Stimulated activated CD4-positive, alpha-beta T cell treated with anti-CD3 and anti-CD28 coated beads, Interleukin-12 subunit alpha, Interleukin-12 subunit beta, amount 100 ng/mL, for 24 hours (primary cell): Measurements from ENCODE around the gene CDH4.

ENCODE experiments used
- DNase-seq, 2 experiments: peaks; one replicate each; pipeline ENCODE4 v3.0.0-alpha.2; 2020; ENCODE audit warnings: low read depth in 2 of 2

CDH4 gene

DNA sequence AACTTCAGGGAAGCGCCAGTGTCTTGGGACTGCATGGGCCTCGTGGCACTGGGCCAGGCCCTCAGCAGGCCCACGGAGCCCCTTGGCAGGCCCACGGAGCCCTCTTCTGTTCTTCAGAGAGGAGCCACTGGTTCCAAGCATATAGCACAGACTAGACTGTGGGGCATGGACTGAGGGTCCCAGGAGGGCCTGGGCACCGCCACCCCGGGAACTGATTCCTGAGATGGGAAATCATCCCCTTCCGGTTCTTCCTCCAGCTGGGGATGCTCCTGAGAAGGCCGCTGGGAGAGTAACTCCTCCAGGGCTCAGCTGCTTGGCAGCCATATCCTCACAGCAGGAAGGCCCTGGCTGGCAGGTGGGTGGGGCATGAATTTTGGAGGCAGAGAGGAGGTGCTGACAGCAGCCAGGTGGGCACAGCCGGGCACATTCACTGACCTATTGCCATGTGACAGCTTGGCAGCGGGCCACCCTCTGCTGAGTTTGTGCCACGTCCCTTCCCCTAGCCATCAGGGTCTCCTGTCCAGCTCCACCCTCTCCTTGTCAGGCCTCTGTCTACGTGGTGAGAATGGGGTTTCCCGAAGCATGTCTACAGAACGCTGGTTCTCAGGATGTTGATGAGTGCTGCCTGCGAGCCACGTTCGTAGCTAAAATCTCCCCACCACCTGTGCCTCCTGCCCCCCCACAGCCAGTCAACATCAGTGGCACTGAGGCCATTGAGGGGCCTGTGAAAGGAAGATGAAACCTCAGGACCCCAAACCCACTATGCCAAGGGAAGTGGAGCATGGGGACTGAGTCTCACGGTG lies 661.6 kb downstream of the CDH4 start:
- no peak for DNase-seq

DNA sequence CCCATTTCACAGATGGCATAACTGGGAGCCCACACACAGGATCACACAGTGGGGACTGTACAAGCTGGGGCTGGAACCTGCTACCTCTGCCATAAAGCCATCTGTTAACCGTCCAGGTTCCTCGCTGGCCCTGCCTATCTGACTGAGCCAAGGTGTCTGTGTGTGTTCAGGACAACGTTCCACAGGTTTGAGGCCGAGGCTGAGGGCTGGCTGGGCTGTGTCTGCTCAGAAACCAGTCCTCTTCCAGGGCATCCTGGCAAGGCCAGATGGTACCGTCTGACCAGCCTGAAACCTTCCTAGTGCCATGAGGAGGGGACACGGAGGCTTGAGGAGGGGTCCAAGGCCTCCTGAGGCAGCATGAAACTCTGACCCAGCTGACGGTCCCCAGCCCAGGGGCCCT lies 663.0 kb downstream of the CDH4 start:
- no peak for DNase-seq

DNA sequence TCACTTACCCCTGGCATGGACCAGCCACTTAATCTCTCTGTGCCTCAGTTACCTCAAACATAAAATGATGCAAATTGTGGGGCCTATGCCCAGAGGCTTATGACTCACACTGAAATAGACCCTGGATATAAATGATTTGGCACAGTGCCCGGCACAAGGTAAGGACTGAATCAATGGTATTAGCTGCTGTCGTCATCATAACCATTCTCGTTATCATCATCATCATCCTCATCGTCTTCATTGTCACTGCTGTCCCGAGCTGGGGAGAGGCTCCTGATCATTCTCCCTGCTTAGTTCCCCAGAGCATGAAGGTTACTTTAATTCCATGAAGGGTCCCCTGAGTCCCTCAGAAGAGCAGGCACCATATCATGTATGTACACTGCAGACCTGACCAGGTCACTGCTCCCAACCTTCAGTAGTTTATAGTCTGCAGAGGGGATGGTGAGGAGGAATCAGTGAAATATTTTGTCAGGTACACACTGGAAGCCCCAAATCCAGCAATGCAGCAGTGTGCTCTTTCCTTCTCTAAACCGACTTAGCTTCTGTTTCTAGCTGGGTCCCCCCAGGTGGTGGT lies 664.3 kb downstream of the CDH4 start:
- DNase-seq: no peak

DNA sequence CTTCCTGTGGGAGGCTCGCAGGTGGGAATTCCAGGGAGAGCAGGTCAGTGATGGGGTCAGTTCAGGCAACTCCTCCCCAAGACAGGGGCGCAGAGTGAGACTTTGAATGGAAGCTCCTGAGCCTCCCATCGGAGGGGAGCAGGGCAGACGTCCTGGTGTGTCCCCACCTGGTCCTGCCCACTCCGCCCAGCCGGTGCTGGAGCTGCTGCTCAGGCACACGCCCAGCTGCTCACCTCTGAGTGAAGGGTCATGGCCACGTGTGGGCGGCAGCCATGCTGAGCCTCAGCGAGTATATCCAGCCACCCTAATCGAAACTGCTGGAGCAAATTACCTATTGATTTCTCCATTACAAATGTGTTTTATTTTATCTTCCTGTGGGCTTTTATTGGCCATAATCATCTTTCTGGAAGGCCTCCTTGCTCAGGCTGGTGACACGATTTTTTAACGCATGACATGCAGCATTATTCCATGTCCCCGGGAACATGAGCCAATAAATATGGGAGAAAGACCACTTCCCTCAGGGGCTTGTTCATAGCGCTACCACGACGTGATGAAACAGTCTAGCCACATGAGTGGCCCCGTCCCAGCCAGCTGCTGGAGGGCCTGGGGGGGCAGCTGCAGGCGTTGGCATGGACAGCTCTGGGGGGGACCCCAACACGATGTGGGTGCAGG lies 665.5 kb downstream of the CDH4 start:
- DNase-seq: no peak

DNA sequence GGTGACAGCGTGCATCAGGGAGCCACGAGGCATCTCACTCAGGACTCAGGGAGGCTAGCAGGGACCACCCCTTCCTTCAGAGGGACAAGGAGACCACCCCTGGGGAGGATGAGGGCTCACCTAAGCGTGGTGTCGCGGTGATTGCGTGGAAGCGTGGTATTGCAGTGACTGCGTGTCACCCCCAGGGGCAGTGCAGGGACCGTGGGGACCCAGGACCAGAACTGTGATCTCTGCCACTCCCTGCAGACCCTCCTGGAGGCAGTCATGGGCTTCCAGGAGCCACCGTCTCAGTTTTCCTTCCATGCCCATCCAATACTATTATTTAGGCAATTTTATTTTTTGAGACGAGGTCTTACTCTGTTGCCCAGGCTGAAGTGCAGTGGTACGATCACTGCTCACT lies 666.5 kb downstream of the CDH4 start:
- no peak for DNase-seq

DNA sequence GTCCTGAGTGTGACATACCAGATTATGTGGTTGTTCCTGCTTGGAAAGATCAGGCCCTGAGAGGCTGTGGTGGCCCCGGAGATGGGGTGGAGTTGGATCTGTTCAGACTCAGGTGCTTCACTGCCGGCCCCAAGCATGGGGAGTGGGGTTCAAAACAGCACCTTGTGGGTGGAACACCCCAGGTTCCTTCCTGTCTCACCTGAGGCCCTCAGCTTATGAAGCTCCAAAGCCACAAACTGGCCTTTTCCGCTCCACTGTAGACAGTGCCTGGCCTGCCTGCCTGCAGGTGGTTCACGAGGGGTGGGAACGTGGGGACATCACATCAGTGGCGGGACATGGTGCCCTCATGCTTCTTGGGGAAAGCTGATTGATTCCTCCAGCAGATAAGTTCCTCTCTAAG lies 667.2 kb downstream of the CDH4 start:
- DNase-seq: no peak

DNA sequence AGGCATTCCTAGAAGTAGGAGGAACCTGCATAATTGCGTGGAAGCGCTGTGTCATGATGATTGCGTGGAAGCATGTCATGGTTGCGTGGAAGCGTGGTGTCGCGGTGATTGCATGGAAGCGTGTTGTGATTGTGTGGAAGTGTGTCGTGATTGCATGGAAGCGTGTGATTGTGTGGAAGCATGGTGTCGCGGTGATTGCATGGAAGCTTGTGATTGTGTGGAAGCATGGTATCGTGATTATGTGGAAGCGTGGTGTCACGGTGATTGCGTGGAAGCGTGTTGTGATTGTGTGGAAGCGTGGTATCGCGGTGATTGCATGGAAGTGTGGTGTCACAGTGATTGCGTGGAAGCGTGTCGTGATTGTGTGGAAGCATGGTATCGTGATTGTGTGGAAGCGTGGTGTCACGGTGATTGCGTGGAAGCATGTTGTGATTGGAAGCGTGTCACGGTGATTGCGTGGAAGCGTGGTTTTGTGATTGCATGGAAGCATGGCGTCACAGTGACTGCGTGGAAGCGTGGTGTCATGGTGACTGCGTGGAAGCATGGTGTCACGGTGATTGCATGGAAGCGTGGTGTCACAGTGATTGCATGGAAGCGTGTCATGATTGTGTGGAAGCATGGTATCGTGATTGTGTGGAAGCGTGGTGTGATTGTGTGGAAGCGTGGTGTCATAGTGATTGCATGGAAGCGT lies 667.8 kb downstream of the CDH4 start:
- DNase-seq: no peak

DNA sequence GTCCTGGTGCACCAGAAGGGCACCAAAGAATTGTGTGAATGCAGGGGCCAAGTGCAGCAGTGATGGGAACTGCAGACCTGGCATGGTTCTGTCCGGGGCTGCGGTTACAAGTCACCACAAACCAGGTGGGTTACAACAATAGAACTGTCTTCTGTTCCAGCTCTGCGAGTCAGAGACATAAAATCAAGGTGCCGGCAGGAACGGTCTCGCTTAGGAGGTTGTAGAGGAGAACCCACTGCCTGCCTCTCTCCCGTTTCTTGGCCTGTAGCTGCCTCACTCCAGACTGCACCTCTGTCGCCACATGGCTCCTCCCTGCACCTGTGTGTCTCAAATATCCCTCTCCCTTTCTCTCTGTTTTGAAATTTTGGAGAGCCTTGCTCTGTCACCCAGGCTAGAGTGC lies 670.4 kb downstream of the CDH4 start:
- DNase-seq: no peak

DNA sequence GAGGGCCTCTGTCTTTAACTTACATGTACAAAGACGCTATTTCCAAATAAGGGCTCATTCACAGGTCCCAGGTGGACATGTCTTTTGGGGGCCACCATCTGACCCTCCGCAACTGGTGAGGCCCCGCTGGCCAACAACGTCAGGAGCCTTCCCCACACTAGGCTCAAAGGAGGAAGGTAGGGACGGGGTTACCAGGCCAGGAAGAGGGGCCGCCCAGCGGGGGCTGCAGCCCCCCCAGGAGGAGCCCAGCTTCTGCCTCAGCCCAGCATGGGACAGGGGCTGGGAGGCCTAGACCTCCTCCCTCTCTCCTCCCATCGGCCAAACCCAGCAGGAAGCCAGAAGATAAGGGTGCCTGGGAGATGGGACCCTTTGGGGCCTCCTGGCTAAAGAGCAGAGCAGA lies 670.9 kb downstream of the CDH4 start:
- DNase-seq: no peak

DNA sequence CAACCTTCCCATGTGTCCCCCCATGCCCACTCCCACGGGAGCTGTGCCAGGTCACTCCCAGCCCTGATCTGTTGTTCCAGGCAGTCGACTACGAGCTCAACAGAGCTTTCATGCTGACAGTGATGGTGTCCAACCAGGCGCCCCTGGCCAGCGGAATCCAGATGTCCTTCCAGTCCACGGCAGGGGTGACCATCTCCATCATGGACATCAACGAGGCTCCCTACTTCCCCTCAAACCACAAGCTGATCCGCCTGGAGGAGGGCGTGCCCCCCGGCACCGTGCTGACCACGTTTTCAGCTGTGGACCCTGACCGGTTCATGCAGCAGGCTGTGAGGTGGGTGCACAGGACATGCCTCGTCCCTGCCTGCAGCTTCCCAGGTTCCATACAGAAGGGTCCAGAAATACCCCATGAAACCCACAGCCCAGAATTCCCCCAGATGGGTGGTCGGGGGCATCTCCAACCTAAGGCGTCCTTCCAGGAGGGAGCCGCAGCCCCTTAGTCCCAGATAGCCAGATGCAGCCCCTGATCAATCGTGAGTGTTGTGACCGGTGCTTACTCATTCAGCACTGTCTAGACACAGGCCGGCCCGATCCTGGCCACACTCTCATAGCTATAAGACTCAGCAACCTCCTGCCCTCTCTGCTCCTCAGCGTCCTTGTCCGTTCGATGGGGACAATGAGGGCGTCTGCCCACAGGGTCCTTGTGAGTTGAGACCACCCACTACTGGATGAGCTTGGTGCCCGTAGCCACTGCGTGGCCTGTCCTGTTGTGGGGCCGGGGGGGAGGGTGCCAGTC lies 671.5 kb downstream of the CDH4 start:
- DNase-seq: no peak

DNA sequence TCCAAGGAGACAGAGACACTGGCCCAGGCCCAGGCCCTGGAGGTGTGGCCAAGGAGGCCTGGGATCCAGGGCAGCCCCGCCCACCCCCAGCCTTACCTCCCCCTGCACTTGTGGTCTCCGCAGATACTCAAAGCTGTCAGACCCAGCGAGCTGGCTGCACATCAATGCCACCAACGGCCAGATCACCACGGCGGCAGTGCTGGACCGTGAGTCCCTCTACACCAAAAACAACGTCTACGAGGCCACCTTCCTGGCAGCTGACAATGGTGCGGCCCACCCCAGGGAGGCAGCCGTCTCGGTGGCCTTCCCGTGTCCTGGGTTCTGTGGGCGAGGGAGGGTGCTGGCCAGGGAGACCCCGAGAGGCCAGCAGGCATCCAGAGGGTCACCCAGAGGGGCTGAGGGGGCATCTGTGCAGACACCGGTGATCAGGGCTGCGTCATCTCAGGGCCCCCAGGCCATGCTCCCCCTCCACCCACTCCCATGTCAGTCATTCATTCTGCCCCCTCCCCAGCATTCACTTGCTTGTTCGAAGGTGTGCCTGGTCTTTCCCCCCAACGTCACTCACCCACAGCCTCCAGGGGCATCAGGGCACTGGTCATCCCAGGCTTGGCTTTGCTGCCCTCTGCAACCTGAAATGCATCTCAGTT lies 672.3 kb downstream of the CDH4 start:
- no peak for DNase-seq

DNA sequence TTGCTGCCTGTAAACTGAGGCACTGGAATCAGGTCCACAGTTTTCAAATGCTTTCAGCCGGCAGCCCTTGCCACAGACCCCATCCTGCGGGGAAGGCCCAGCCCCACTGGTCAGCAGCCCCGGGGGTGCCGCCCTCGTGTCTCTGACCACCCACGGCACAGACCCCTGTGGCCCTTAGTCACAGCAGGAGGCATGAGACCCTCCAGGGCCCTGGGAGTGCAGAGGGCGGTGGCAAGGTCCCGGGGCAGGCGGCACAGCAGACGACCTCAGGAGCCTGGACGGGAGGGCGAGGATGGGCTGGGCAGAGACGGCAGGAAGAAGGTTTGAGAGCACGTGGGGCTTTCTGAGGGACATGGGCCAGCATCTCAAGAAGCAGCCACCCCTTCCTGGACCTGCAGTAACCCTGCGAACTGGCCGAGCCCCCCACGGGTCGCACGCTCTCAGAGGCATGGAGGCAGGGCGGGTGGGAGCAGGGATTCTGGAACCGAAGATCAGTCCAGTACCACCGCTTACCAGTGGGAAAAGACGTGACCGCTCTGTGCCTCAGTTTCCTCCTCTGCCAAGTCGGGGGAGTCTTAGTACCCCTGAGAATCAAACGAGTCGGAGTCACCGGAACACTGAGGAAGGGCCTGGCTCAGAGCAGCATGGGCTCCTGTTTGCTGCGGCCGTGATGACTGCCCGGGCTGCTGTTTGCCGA lies 672.9 kb downstream of the CDH4 start:
- DNase-seq: no peak

DNA sequence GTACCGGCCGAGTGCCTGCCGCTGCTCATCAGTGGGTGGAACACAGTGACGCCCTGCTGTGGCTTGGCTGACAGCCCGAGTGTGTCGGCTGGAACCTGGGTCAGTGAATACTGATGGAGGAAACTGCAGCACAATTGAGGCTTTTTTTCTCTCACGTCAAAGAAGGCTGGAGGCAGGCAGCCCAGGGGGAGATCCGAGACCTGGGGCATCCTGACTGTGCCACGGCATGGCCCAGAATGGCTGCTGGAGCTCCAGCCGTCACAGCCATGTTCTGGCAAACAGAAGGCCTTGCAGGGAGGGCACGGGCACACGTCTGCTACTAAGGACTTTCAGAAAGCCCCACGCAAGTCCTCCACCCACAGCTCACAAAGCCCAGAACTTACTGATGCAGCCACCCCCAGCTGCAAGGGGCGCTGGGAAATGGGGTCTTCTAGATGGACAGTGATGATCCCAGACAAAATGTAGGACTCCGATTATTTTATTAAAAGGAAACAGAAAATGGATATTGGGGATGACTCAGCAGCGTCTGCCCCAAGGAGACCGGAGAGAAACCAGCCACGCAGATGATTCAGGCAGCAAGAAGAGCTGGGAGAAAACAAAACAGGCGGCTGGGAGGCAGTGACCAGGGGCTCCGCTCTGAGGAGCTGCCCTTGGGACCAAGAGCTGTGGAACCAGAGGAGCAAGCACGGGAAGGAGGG lies 673.6 kb downstream of the CDH4 start:
- no peak for DNase-seq

DNA sequence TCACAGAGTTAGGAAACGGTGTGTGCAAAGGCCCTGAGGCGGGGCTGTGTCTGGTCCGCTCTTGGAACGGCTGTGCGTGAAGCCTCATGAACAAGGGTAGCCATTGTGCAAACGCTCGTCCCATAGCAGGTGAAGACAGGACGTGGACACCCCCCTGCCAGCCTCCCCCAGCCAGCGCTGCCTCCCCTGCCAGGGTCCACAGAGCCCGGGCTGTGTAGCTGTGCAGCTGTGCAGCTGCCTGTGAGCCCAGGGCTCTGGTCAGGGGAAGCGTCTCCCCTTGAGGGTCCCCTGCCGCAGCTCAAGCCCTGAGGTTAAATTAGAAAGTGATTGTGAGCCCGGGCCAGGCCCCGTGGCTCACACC lies 674.2 kb downstream of the CDH4 start:
- DNase-seq: no peak

DNA sequence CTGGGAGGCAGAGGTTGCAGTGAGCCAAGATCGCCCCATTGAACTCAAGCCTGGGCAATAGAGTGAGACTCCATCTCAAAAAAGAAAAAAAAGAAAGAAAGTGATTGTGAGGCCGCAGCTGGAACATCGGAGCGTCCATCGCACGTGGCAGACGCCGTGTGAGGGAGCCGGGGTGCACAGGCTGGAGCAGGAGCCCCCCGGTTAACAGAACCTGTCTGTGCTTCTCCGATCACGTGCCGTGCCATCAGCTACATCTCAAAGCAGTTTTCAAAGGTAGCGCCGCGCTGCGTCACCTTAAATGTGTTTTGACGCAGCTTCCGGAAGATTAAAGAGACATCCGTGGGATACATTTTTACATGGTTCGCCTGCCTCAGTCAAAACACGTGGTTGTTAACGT lies 674.7 kb downstream of the CDH4 start:
- DNase-seq: no peak

DNA sequence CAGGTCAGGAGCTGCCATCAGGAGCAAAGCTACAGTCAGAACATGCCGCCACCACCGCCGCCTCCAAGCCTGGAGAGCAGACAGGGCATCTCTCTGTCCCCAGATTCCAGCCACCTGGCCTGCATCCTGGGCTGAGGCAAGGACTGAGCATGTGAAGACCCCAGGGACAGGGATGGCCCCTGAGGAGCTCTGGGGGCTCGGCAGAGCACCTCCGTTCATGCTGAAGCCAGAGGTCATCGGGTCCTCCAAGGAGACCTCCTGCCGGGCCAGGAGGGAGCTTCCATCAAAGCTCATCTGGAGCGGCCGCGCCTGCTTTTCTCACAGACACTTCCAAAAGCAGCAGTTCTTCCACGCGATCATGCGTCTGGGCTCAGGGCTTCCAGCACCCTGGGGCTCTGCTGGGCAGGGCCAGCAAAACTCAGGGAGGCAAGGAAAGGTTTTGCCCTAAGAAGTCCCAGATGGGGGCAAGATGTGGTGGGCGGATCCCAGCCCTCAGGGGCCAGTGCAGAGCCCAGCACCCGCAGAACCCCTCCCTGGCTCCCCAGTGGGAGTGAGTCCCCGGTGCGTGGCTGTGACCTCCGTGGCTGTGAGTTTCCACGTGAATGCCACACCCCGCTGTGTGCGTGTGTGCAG lies 675.2 kb downstream of the CDH4 start:
- no peak for DNase-seq

DNA sequence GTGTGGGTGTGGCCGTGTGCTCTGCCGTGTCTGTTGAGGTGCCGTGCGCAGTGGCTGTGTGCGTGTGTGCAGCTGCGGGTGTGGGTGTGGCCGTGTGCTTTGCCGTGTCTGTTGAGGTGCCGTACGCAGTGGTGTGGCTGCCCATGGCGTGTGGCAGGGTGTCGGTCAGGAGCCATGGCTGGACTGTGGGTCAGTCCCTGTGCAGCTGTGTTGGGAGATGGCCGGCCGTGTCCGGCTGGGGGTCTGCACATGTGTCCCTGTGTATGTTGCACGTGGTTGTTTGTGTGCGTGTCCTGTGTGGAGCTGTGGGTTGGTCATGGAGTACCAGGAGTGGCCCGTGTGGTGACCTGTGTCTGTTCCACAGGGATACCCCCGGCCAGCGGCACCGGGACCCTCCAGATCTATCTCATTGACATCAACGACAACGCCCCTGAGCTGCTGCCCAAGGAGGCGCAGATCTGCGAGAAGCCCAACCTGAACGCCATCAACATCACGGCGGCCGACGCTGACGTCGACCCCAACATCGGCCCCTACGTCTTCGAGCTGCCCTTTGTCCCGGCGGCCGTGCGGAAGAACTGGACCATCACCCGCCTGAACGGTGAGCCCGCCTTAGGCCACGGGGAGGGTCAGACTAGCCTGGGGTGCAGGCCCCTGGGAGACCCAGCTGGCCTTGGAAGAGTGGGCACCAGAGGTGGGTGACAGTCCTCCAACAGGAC lies 675.9 kb downstream of the CDH4 start:
- no peak for DNase-seq

DNA sequence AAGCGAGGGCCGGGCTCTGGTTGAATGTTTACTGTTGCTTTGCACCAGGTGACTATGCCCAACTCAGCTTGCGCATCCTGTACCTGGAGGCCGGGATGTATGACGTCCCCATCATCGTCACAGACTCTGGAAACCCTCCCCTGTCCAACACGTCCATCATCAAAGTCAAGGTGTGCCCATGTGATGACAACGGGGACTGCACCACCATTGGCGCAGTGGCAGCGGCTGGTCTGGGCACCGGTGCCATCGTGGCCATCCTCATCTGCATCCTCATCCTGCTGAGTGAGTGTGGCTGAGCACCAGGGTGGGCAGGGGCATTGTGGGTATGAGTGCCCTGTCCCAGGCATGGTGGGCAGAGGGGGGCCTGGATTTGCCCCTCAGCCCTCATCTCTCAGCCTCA lies 677.5 kb downstream of the CDH4 start:
- no peak for DNase-seq
